HEK293T (cell line): Measurements from ENCODE around the gene C19orf47.

ENCODE experiments used
- ARNT ChIP-seq: fragments of 450-650 bp; IDR thresholded peaks from 2 replicates; pipeline ENCODE4 v1.6.1; 2017; ENCODE audit warnings: mild to moderate bottlenecking
- BHLHE40 ChIP-seq: fragments of 450-650 bp; IDR thresholded peaks from 2 replicates; pipeline ENCODE4 v1.6.1; 2016; ENCODE audit warnings: mild to moderate bottlenecking, moderate library complexity, borderline replicate concordance
- ELF4 ChIP-seq: fragments of 450-650 bp; IDR thresholded peaks from 2 replicates; pipeline ENCODE4 v1.6.1; 2017; ENCODE audit warnings: antibody characterized with exemption
- FOXA1 ChIP-seq: fragments of 450-650 bp; IDR thresholded peaks from 2 replicates; pipeline ENCODE4 v1.6.1; 2016; ENCODE audit warnings: mild to moderate bottlenecking
- FOXK2 ChIP-seq: fragments of 450-650 bp; IDR thresholded peaks from 2 replicates; pipeline ENCODE4 v1.6.1; 2016; ENCODE audit warnings: mild to moderate bottlenecking
- FOXM1 ChIP-seq: fragments of 450-650 bp; IDR thresholded peaks from 2 replicates; pipeline ENCODE4 v1.6.1; 2017; ENCODE audit warnings: mild to moderate bottlenecking, borderline replicate concordance
- HDGF ChIP-seq: fragments of 450-650 bp; IDR thresholded peaks from 2 replicates; pipeline ENCODE4 v1.6.1; 2017; ENCODE audit warnings: antibody characterized with exemption, borderline replicate concordance
- L3MBTL2 ChIP-seq: fragments of 450-650 bp; conservative IDR thresholded peaks from 2 replicates; pipeline ENCODE4 v1.6.1; 2016; ENCODE audit warnings: mild to moderate bottlenecking
- LEF1 ChIP-seq: fragments of 450-650 bp; IDR thresholded peaks from 2 replicates; pipeline ENCODE4 v1.6.1; 2017; ENCODE audit warnings: mild to moderate bottlenecking, borderline replicate concordance
- PKNOX1 ChIP-seq: fragments of 450-650 bp; IDR thresholded peaks from 2 replicates; pipeline ENCODE4 v1.6.1; 2016
- SP1 ChIP-seq: fragments of 450-650 bp; IDR thresholded peaks from 2 replicates; pipeline ENCODE4 v1.6.1; 2017
- SUZ12 ChIP-seq: fragments of 450-650 bp; IDR thresholded peaks from 2 replicates; pipeline ENCODE4 v1.6.1; 2016; ENCODE audit warnings: mild to moderate bottlenecking
- TARDBP ChIP-seq: fragments of 450-650 bp; IDR thresholded peaks from 2 replicates; pipeline ENCODE4 v1.6.1; 2016
- ZNF384 ChIP-seq: fragments of 450-650 bp; IDR thresholded peaks from 2 replicates; pipeline ENCODE4 v1.6.1; 2016

DNA sequence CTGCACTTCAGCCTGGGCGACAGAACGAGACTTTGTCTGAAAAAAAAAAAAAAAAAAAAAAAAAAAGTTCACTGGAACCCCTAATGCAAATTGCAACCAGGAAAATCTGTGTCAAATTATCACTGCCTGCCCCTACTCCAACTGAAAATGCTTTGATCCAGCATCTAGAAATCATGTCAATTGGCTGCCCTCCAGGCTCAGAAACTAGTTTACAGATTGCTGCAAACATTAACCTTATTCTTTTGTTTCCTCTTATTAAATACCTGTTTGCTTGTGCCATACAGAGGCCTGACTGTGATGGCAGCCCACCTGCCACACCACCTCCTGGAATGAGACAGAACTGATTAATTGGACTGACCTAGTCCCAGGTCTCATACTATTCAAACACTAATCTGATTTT is 44.4 kb downstream of the C19orf47 start:
- TF ChIP-seq ELF4 (no peak), ARNT (no peak), HDGF (no peak), SUZ12 (no peak), FOXK2 (no peak), FOXA1 (no peak), FOXM1 (no peak), SP1 (no peak), PKNOX1 (no peak), TARDBP (no peak), BHLHE40 (no peak), L3MBTL2 (no peak), ZNF384 (no peak), LEF1 (no peak)
